H7 (cell line): ENCODE measurements around the gene SLC2A9. TPM values are rescaled to one million over a fixed set of nuclear protein-coding genes. Genes with fewer than 3 reads are reported as not detected.

Source experiments
- DNase-seq: peaks from one replicate; pipeline ENCODE4 v3.0.0; 2012
- H3K27me3 ChIP-seq: 2 replicates; pipeline ENCODE4 v1.6.0; 2011; ENCODE audit warnings: mild to moderate bottlenecking, low read length; ENCODE audit not compliant: control insufficient read depth, insufficient read depth
- H3K36me3 ChIP-seq: replicated peaks from 2 replicates; pipeline ENCODE4 v1.5.1; 2011; ENCODE audit warnings: low read length; ENCODE audit not compliant: control insufficient read depth, insufficient read depth
- H3K4me3 ChIP-seq: 2 replicates; pipeline ENCODE4 v1.5.1; 2011; ENCODE audit warnings: low read depth, mild to moderate bottlenecking, control low read depth, low read length, moderate library complexity; ENCODE audit not compliant: insufficient read depth
- total RNA-seq: library from RNA; depleted of rRNA; stranded (reverse); fragments of >200 nt; shearing (Covaris generic); gene quantifications from 2 replicates; pipeline ENCODE4 v1.2.3, GENCODE V29; 2014

The SLC2A9 gene
- total RNA-seq, 1 experiment from 2014 or later: not detected

DNA sequence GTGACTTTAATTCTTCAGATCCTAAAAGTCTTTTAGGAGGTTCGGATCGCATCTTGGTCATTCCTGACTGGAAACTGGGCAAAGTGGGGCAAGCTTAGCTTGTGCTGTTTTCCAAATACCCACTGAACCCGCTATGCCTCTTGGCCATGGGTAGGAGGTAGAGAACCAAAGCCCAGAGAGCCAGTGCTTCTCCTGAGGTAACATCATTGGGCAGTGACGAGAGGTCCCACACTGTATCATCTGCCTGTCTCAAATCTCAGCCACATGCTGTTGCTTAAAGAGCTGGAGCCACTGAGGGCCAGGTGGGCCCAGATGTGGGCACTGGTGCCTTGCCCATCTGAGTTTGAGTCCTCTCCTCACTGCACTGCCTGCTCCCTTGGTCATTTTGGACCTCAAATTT, 68.2 kb downstream of the SLC2A9 start:
- DNase-seq: no peak
- H3K36me3 ChIP-seq: no peaks in the 10 kb centered on the region
- H3K4me3 ChIP-seq: no peak overlapping the region
- H3K27me3 ChIP-seq: no peaks in the 10 kb centered on the region

DNA sequence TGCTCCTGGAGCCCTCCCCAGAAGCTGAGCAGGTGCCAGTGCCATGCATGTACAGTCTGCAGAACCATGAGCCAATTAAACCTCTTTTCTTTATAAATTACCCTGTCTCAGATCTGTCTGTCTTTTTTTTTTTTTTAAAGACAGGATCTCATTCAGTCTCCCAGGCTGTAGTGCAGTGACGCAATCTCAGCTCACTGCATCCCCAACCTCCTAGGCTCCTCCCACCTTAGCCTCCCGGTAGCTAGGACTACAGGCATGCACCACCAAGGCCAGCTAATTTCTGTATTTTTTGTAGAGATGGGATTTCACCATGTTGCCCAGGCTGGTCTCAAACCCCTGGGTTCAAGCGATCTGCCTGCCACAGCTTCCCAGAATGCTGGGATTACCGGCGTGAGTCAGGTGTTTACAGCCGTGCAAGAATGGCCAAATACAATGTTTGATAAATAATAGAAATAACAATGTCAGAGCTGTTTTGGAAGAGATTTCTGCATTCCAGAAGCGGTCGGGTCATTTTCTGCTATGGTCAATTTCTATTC, 68.8 kb downstream of the SLC2A9 start:
- DNase-seq: no peak
- H3K36me3 ChIP-seq: no peaks in the 10 kb centered on the region
- H3K4me3 ChIP-seq: no peak overlapping the region
- no peaks in the 10 kb centered on the region for H3K27me3 ChIP-seq

- Histone ChIP-seq H3K36me3 (no peaks in the 10 kb centered on the region), H3K4me3 (no peak overlapping the region), H3K27me3 (no peaks in the 10 kb centered on the region)
- DNase-seq: no peak
Measured at GRCh38 chr4:9949573-9949972, 71.7 kb downstream of the SLC2A9 start.

GRCh38 chr4:9947168-9948062, 73.9 kb downstream of the SLC2A9 start:
- no peak for DNase-seq

GRCh38 chr4:9946170-9946569, 75.1 kb downstream of the SLC2A9 start:
- DNase-seq: no peak
- Histone ChIP-seq H3K4me3 (no peak overlapping the region), H3K36me3 (no peaks in the 10 kb centered on the region), H3K27me3 (no peaks in the 10 kb centered on the region)

More at GRCh38 chr4:9947168-9948062, 73.9 kb downstream of the SLC2A9 start:
- no peaks in the 10 kb centered on the region for H3K27me3 ChIP-seq
- H3K36me3 ChIP-seq: no peaks in the 10 kb centered on the region
- no peak overlapping the region for H3K4me3 ChIP-seq

DNA sequence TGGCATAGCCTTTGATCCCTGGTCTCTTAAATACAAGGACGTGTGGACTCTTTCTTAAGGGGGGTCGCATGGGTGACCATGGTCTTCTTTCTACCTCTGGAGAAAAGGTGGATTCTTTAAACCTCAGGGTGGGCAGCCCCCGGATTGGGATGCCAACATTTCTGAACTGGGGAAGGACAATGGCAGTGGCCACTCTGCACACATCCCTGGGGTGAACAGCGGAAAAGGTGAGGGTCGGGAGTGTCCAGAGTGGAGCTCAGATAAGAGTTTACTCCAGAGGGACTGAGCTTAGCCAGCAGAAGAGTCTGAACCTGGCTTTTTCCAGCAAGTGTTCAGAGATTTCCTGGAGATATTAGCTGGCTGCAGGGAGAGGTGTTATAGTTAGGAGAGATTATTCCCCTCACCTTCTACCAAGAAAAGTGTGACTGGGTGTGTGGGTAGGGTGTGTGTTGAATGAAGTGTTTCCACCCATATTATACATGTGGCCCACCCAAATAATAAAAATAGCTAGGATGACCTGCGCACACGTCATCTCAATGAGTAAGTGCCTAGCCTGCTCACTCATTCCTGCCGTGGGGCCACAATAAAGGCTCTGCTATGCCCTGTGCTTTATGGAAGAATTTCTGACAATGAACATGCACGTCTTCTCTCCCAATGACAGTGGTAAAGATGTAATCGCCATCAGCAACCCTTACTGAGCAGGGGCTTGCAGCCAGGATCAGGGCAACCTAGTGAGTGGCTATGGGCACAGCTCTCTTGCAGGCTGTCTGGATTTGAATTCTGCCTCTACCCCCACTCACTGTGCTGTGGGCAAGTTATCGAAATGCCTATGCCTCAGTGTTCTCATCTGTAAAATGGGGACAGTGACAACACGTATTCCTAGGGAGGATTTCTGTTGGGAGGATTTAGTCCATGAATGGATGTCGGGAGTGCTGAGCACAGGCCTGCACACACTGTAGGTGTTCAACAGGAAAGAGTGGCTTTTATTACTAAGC, 76.6 kb downstream of the SLC2A9 start:
- no peak for DNase-seq
- H3K27me3 ChIP-seq: no peaks in the 10 kb centered on the region
- H3K36me3 ChIP-seq: no peaks in the 10 kb centered on the region
- H3K4me3 ChIP-seq: no peak overlapping the region

DNA sequence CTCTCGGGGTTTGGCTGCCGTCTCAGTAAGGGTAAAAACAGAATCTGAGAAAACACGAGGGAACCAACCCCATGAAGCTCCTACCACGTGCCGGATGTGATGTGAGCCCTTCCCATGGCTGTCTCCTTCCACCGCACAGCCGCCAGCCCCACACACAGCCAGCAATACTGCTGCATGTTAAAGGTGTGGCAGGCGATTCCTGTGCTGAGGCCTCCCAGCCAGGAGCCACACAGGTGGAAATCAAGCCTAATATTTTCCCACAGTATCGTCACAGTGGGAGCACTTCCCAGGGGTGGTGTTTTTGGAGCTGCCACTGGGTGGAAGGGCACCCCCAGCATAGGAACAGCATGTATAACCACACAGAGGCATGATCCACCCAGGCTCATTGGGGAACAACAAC, 77.5 kb downstream of the SLC2A9 start:
- no peaks in the 10 kb centered on the region for H3K36me3 ChIP-seq
- H3K4me3 ChIP-seq: no peak overlapping the region
- no peaks in the 10 kb centered on the region for H3K27me3 ChIP-seq
- no peak for DNase-seq

DNA sequence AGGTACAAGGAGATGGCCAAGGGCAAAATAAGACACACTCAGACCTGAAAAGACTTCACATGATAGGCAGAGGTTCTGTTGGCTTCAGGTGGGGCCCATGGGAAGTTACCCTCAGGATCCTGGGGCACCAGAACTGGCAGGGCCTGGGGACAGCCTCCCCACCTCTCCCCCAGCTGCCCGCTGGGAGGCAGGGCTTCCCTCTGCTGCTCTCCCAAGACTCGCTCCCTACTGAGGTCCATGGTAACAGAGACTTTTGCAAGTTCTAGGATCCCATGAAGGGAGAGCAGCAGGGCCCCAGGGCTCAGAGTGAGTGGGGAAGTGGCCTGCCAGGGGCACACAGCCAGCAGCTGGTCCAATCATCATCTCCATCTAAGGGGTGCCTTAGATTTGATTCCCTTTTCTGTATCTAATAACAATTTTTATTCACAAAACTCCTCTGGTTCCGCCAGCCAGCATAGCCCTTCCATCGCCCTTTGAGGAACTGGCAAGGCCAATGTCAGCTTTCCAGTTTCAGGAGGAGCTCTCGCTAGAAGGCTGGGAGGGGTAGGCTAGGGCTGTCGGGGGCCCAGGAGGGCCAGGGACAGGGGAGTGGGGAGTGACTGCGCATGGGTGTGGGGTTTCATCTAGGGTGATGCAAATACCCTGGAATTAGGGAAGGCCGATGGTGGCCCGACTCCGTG, 78.2 kb downstream of the SLC2A9 start:
- DNase-seq: no peak
- H3K36me3 ChIP-seq: no peaks in the 10 kb centered on the region

GRCh38 chr4:9942139-9942538, 79.2 kb downstream of the SLC2A9 start:
- DNase-seq: no peak
- Histone ChIP-seq H3K4me3 (no peak overlapping the region), H3K27me3 (no peaks in the 10 kb centered on the region), H3K36me3 (no peaks in the 10 kb centered on the region)

More for the DNA sequence above, 78.2 kb downstream of the SLC2A9 start:
- H3K27me3 ChIP-seq: no peaks in the 10 kb centered on the region
- no peak overlapping the region for H3K4me3 ChIP-seq

DNA sequence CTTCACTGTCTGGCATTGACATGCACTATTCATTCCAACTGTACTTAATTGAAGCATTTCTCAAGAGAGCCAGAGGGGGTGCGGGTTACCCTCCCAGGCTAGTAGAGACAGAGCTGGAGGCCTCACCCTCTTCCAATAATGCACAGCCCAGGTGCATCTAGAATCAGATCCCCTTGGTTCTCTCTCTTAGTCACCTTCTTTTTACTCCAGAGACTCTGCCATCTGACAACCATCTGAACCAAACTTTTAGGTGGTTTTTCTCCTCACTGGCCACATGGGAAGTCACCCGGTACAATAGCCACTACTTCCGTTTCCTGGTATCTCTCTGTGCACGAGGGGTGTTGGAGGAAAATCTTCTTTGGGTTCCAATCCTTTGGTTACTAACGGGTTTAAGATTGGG, 81.3 kb downstream of the SLC2A9 start:
- Histone ChIP-seq H3K27me3 (no peaks in the 10 kb centered on the region), H3K4me3 (no peak overlapping the region), H3K36me3 (no peaks in the 10 kb centered on the region)
- DNase-seq: no peak

DNA sequence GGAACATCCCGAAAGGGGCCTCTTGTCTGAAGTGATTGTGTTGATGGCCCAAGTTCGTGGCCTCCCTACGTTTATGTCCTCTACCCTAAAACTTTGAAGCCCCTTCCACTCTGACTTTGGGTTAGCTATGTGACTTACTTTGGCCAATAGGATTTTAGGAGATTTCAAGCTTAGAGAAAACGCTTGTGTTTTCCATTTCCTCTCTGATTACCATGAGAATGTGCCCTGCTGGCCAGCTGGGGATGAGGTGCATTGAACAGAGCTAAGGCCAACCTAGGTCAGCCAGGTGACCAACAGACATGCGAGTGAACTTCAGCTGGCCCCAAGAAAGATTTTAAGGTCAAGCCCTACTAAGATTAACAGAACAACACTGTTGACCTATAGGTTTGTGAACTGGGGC, 82.4 kb downstream of the SLC2A9 start:
- Histone ChIP-seq H3K36me3 (no peaks in the 10 kb centered on the region), H3K27me3 (no peaks in the 10 kb centered on the region), H3K4me3 (no peak overlapping the region)
- peak; percentile 65 for DNase-seq

- no peak for DNase-seq
- Histone ChIP-seq H3K4me3 (no peak overlapping the region), H3K36me3 (no peaks in the 10 kb centered on the region)
Measured at GRCh38 chr4:9937078-9937477, 84.2 kb downstream of the SLC2A9 start.

GRCh38 chr4:9936129-9936644, 85.1 kb downstream of the SLC2A9 start:
- Histone ChIP-seq H3K36me3 (no peaks in the 10 kb centered on the region), H3K4me3 (no peak overlapping the region), H3K27me3 (no peaks in the 10 kb centered on the region; the same call in 1 of the 2 replicates)
- DNase-seq: no peak

More at GRCh38 chr4:9937078-9937477, 84.2 kb downstream of the SLC2A9 start:
- H3K27me3 ChIP-seq: no peaks in the 10 kb centered on the region; the same call in 1 of the 2 replicates

DNA sequence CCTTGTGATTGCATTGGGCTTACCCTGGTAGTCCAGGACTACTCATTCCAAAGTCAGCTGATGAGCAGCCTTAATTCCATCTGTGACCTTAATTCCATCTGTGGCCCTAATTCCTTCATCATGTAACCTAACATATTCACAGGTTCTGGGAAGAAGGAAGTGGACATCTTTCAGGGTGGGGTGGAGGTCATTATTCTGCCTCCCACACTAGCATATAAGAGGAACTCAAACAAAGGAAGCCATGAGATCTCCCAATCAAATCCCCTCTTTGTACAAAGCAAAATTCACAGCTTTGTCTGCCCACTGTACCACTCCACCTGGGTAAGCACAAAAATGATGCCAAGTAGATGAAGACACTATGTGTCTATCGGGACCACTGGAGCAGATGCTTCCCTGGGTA, 87.3 kb downstream of the SLC2A9 start:
- Histone ChIP-seq H3K27me3 (no peaks in the 10 kb centered on the region; the same call in 1 of the 2 replicates), H3K4me3 (no peak overlapping the region), H3K36me3 (no peaks in the 10 kb centered on the region)
- DNase-seq: no peak
